AG04450 (cell line): ENCODE results near the gene RIPOR1. TPM values are rescaled to one million over a fixed set of nuclear protein-coding genes. Genes with fewer than 3 reads are reported as not detected.
A peak's percentile ranks its signal among the peaks of the same experiment; 100 is the strongest.

Experiments
- CTCF ChIA-PET: fragments of 300-600, 350-600 bp; formaldehyde crosslinking; extraction: SDS; loops from one replicate; lab custom pipeline; 2022; ENCODE audit warnings: antibody characterized with exemption, inconsistent platforms; lab: Charles Lee
- POLR2A ChIA-PET: fragments of 350-600 bp; formaldehyde crosslinking; extraction: SDS; loops from one replicate; lab custom pipeline; 2021; ENCODE audit warnings: antibody characterized with exemption, inconsistent platforms; lab: Yijun Ruan, JAX
- DNase-seq: peaks from one replicate; pipeline ENCODE4 v3.0.0-alpha.2; 2011; ENCODE audit warnings: low read depth, low spot score
- H3K27ac ChIP-seq: one replicate; pipeline ENCODE4 v1.5.1; 2012; ENCODE audit warnings: low read depth, low read length, control low read depth
- H3K27me3 ChIP-seq: one replicate; pipeline ENCODE4 v1.6.0; 2012; ENCODE audit warnings: low read length; ENCODE audit not compliant: control insufficient read depth, insufficient read depth
- H3K4me3 ChIP-seq: 2 replicates; pipeline ENCODE4 v1.5.1; 2011; ENCODE audit warnings: mild to moderate bottlenecking, low read depth, low read length, control low read depth
- H3K9me3 ChIP-seq: 2 replicates; pipeline ENCODE4 v1.5.1; 2012; ENCODE audit warnings: low read length; ENCODE audit not compliant: control insufficient read depth, insufficient read depth
- CTCF ChIP-seq: IDR thresholded peaks from 2 replicates; pipeline ENCODE4 v1.5.1; 2011; ENCODE audit warnings: low read depth, low read length, control low read depth, inconsistent platforms
- polyA plus RNA-seq: library from polyadenylated mRNA; depleted of rRNA; stranded (reverse); fragments of >200 nt; gene quantifications from 2 replicates; pipeline ENCODE4 v1.2.3, GENCODE V29; 2011

RIPOR1 gene
- polyA plus RNA-seq, 1 experiment, result 9.9 TPM

GRCh38 chr16:67545665-67546024 lies 17.0 kb downstream of the RIPOR1 start:
- POLR2A ChIA-PET, result no interaction called here
- CTCF ChIA-PET, result interaction anchor here (0.6 to 2.6 kb wide), 5 partner anchors 9 to 104 kb away, joined by 3 to 12 read pairs (median 4); no protein-coding TSS in a partner anchor

GRCh38 chr16:67546091-67546501 lies 17.5 kb downstream of the RIPOR1 start:
- POLR2A ChIA-PET, result no interaction called here

More at GRCh38 chr16:67545665-67546024, 17.0 kb downstream of the RIPOR1 start:
- TF ChIP-seq CTCF, result no peak
- DNase-seq, result no peak
- Histone ChIP-seq H3K27me3 (no peaks in the 10 kb centered on the region), H3K9me3 (no peaks in the 10 kb centered on the region), H3K4me3 (no peak overlapping the region), H3K27ac (no peak overlapping the region)

GRCh38 chr16:67546761-67547422 lies 18.3 kb downstream of the RIPOR1 start:
- peak; percentile 95 for TF ChIP-seq CTCF
- ChIA-PET CTCF (interaction anchor here (0.6 to 2.8 kb wide), 39 partner anchors 10 to 172 kb away, joined by 3 to 74 read pairs (median 5); partner anchors contain the start of genes ACD, C16orf86, CARMIL2 and CTCF), POLR2A (interaction anchor here (0.7 to 2.1 kb wide), 3 partner anchors 9 to 15 kb away, joined by 3 to 21 read pairs (median 5); partner anchors contain the start of gene CTCF)
- no peaks in the 10 kb centered on the region for H3K9me3 ChIP-seq
- no peaks in the 10 kb centered on the region for H3K27me3 ChIP-seq
- H3K27ac ChIP-seq, result peak overlapping the region; percentile 21
- no peak overlapping the region for H3K4me3 ChIP-seq
- DNase-seq, result no peak

More at GRCh38 chr16:67546091-67546501, 17.5 kb downstream of the RIPOR1 start:
- Histone ChIP-seq H3K27me3 (no peaks in the 10 kb centered on the region), H3K27ac (no peak overlapping the region), H3K9me3 (no peaks in the 10 kb centered on the region), H3K4me3 (no peak overlapping the region)
- TF ChIP-seq CTCF, result no peak
- DNase-seq, result no peak
- CTCF ChIA-PET, result interaction anchor here (0.6 to 2.8 kb wide), 7 partner anchors 25 to 121 kb away, joined by 3 to 74 read pairs (median 5); partner anchors contain the start of genes ACD, C16orf86, CARMIL2 and ENKD1

GRCh38 chr16:67547423-67548264 lies 19.0 kb downstream of the RIPOR1 start:
- CTCF ChIA-PET, result interaction anchor here (0.6 to 2.8 kb wide), 39 partner anchors 9 to 171 kb away, joined by 3 to 74 read pairs (median 5); partner anchors contain the start of genes ACD, C16orf86, CARMIL2 and CTCF
- POLR2A ChIA-PET, result interaction anchor here (0.7 to 2.1 kb wide), 3 partner anchors 10 to 14 kb away, joined by 3 to 21 read pairs (median 5); partner anchors contain the start of gene CTCF

More at GRCh38 chr16:67547423-67548264, 19.0 kb downstream of the RIPOR1 start:
- Histone ChIP-seq H3K27me3 (no peaks in the 10 kb centered on the region), H3K27ac (peak overlapping the region; percentile 21), H3K9me3 (no peaks in the 10 kb centered on the region), H3K4me3 (no peak overlapping the region)
- DNase-seq, result no peak
- TF ChIP-seq CTCF, result no peak
